IMR-90 (cell line): ENCODE results near the gene PAPSS1. TPM values are rescaled to one million over a fixed set of nuclear protein-coding genes. Genes with fewer than 3 reads are reported as not detected.

Experiments
- ATAC-seq: fragments of 200-7000 bp; cut with Tn5 transposase; 2 replicates; pipeline ENCODE4 v1.9.1; 2020; ENCODE audit warnings: low read depth, mild to moderate bottlenecking, moderate library complexity
- BruUV-seq: library from RNA; stranded (reverse); fragments of 400-500 nt; replicated peaks from 2 replicates; lab custom pipeline; 2021; lab: Mats Ljungman, UMichigan
- CTCF ChIA-PET: fragments of 300-600 bp; formaldehyde crosslinking; extraction: SDS; loops from one replicate; lab custom pipeline; 2021; ENCODE audit warnings: antibody characterized with exemption; lab: Yijun Ruan, JAX
- POLR2A ChIA-PET: fragments of 300-600 bp; sonication (Branson Sonifier 250); formaldehyde crosslinking; loops from one replicate; lab custom pipeline; 2022; ENCODE audit warnings: antibody characterized with exemption; ENCODE audit not compliant: unreplicated experiment; lab: Charles Lee
- DNase-seq: peaks from one replicate; pipeline ENCODE4 v3.0.0; 2013
- H2AFZ ChIP-seq: replicated peaks from 2 replicates; pipeline ENCODE3; 2013; ENCODE audit warnings: low read length, mild to moderate bottlenecking; ENCODE audit not compliant: poor library complexity
- H2AK5ac ChIP-seq: 2 replicates; pipeline ENCODE4 v1.6.1; 2013; ENCODE audit warnings: low read depth, low read length, inconsistent platforms
- H2AK9ac ChIP-seq: replicated peaks from 2 replicates; pipeline ENCODE3; 2013; ENCODE audit warnings: mild to moderate bottlenecking, low read depth, low read length, moderate library complexity; ENCODE audit not compliant: poor library complexity
- H2BK120ac ChIP-seq: 2 replicates; pipeline ENCODE4 v1.6.1; 2013; ENCODE audit warnings: low read depth, low read length, inconsistent platforms
- H2BK15ac ChIP-seq: 3 replicates; pipeline ENCODE4 v1.6.1; 2013; ENCODE audit warnings: low read depth, low read length, inconsistent platforms
- H2BK20ac ChIP-seq: 2 replicates; pipeline ENCODE4 v1.6.1; 2013; ENCODE audit warnings: low read depth, mild to moderate bottlenecking, inconsistent platforms, low read length, moderate library complexity
- H2BK5ac ChIP-seq: 2 replicates; pipeline ENCODE4 v1.6.1; 2013; ENCODE audit warnings: mild to moderate bottlenecking, low read depth, low read length, inconsistent platforms; ENCODE audit not compliant: poor library complexity, severe bottlenecking
- H3K14ac ChIP-seq: replicated peaks from 2 replicates; pipeline ENCODE4 v1.6.1; 2013; ENCODE audit warnings: low read depth, low read length, inconsistent platforms
- H3K18ac ChIP-seq: 2 replicates; pipeline ENCODE4 v1.6.1; 2013; ENCODE audit warnings: low read depth, low read length, control low read depth
- H3K23ac ChIP-seq: 2 replicates; pipeline ENCODE4 v1.6.1; 2013; ENCODE audit warnings: low read depth, low read length, inconsistent platforms
- H3K27ac ChIP-seq: 2 replicates; pipeline ENCODE4 v1.5.1; 2013; ENCODE audit warnings: mild to moderate bottlenecking, control low read depth, low read length; ENCODE audit not compliant: insufficient read depth
- H3K27me3 ChIP-seq: 2 replicates; pipeline ENCODE4 v1.6.1; 2013; ENCODE audit warnings: low read length; ENCODE audit not compliant: control insufficient read depth, insufficient read depth
- H3K36me3 ChIP-seq: 2 replicates; pipeline ENCODE4 v1.6.1; 2013; ENCODE audit warnings: low read length, mixed read lengths; ENCODE audit not compliant: control insufficient read depth, insufficient read depth
- H3K4ac ChIP-seq: 2 replicates; pipeline ENCODE4 v1.6.1; 2013; ENCODE audit warnings: low read depth, low read length, inconsistent platforms
- H3K4me1 ChIP-seq: 2 replicates; pipeline ENCODE4 v1.6.1; 2013; ENCODE audit warnings: low read length, mixed read lengths; ENCODE audit not compliant: control insufficient read depth, insufficient read depth
- H3K4me2 ChIP-seq: 2 replicates; pipeline ENCODE4 v1.6.1; 2013; ENCODE audit warnings: low read depth, mild to moderate bottlenecking, control low read depth, low read length, moderate library complexity
- H3K4me3 ChIP-seq: 2 replicates; pipeline ENCODE4 v1.5.1; 2013; ENCODE audit warnings: low read depth, mild to moderate bottlenecking, control low read depth, low read length, moderate library complexity; ENCODE audit not compliant: insufficient read depth
- H3K56ac ChIP-seq: 2 replicates; pipeline ENCODE4 v1.6.1; 2013; ENCODE audit warnings: low read length, inconsistent platforms; ENCODE audit not compliant: insufficient read depth; ENCODE audit errors: extremely low read depth
- H3K79me1 ChIP-seq, 2 experiments: 2 replicates each; pipeline ENCODE4 v1.6.1; 2013; ENCODE audit warnings: low read length in 2 of 2, inconsistent platforms in 1 of 2, low read depth in 1 of 2
- H3K9ac ChIP-seq: 2 replicates; pipeline ENCODE4 v1.6.1; 2013; ENCODE audit warnings: low read depth, low read length, control low read depth
- H3K9me1 ChIP-seq: 2 replicates; pipeline ENCODE4 v1.6.1; 2013; ENCODE audit warnings: low read length, inconsistent platforms; ENCODE audit not compliant: insufficient read depth
- H3K9me3 ChIP-seq: 2 replicates; pipeline ENCODE4 v1.6.1; 2013; ENCODE audit warnings: low read length; ENCODE audit not compliant: control insufficient read depth, insufficient read depth
- H4K20me1 ChIP-seq: 2 replicates; pipeline ENCODE4 v1.6.1; 2013; ENCODE audit warnings: low read length, inconsistent platforms; ENCODE audit not compliant: insufficient read depth
- H4K5ac ChIP-seq: 2 replicates; pipeline ENCODE4 v1.6.1; 2013; ENCODE audit warnings: mild to moderate bottlenecking, low read depth, low read length, control low read depth
- H4K8ac ChIP-seq, 2 experiments: 2 replicates each; pipeline ENCODE4 v1.6.1; 2013; ENCODE audit warnings: low read depth in 2 of 2, low read length in 2 of 2, control low read depth in 1 of 2, inconsistent platforms in 1 of 2
- H4K91ac ChIP-seq: 2 replicates; pipeline ENCODE4 v1.6.1; 2013; ENCODE audit warnings: low read depth, low read length, inconsistent platforms; ENCODE audit not compliant: insufficient read depth
- BHLHE40 ChIP-seq: fragments of 150-350 bp; IDR thresholded peaks from 2 replicates; pipeline ENCODE4 v1.6.1; 2016; ENCODE audit warnings: mild to moderate bottlenecking, low read depth, low read length
- CHD1 ChIP-seq: IDR thresholded peaks from 2 replicates; pipeline ENCODE4 v1.6.1; 2012; ENCODE audit warnings: low read depth, low read length, improper control_type of control experiment
- NFE2L2 ChIP-seq: fragments of 150-350 bp; IDR thresholded peaks from 2 replicates; pipeline ENCODE4 v1.6.1; 2016; ENCODE audit warnings: low read depth, mild to moderate bottlenecking, low read length
- POLR2A ChIP-seq: IDR thresholded peaks from 2 replicates; pipeline ENCODE4 v1.6.1; 2012; ENCODE audit warnings: mild to moderate bottlenecking, low read depth, low read length
- RAD21 ChIP-seq: IDR thresholded peaks from 2 replicates; pipeline ENCODE4 v1.6.1; 2012; ENCODE audit warnings: low read length, improper control_type of control experiment
- WGBS, 2 experiments: methylation state at CpG; one replicate each; pipeline versions ENCODE4 v1.1.5 to v1.1.7; 2013; ENCODE audit warnings: missing lambda C conversion rate in 2 of 2; ENCODE audit not compliant: insufficient read length in 1 of 2; ENCODE audit errors: extremely low coverage in 2 of 2; 5-methylcytosine and 5-hydroxymethylcytosine counted together
- dilution Hi-C: fragments of 300-500 bp; cut with HindIII; formaldehyde crosslinking; loops from one replicate; pipeline ENCODE4 v1.14.3; 2018; ENCODE audit warnings: low sequenced_read_pairs; ENCODE audit not compliant: unreplicated experiment
- in situ Hi-C: fragments of 300-500 bp; cut with MboI; formaldehyde crosslinking; loops from 3 replicates; pipeline ENCODE4 v1.14.3; 2019; ENCODE audit warnings: low sequenced_read_pairs, inconsistent platforms, mixed read lengths
- intact Hi-C: fragments of 100-400 bp; cut with micrococcal nuclease; formaldehyde crosslinking; loops from 2 replicates; pipeline ENCODE4 v1.10.0; 2022
- polyA plus RNA-seq, 3 experiments: library from polyadenylated mRNA; depleted of rRNA; stranded (reverse); fragments of >200 nt; gene quantifications; 2 replicates each; pipeline ENCODE4 v1.2.3, GENCODE V29; 2012; ENCODE audit warnings: low replicate concordance in 1 of 3
- total RNA-seq: library from RNA; depleted of rRNA; stranded (reverse); fragments of >200 nt; gene quantifications from 2 replicates; pipeline ENCODE4 v1.2.3, GENCODE V29; 2012

The PAPSS1 gene
- total and polyA plus RNA-seq, 2 of the 4 experiments (the other 2 are of a cell fraction), result 71.8 to 82.8 TPM

DNA sequence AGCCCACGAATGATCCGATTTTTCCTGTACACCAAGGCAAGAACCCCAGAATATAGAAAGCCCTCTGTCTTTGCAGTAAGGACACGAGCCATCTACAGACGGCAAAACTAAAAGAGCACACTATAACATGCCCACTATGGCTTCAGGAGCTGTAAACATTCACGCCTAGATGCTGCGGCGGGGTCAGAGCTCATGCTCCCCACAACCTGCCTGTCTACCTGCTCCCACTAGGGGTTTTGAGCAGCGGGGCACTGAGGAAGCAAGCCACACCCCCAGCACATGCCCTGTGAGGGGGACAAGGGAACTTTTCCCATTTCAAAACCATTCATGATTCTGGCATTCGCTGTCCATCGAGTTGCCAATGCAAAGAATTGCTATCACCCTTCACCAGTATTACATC, 144.8 kb downstream of the PAPSS1 start:
- BruUV-seq, result no TSS peak
- no peaks in the 10 kb centered on the region for H3K79me1 ChIP-seq
- no peak overlapping the region for H4K8ac ChIP-seq
- ATAC-seq, result no peak
- H3K9me1 ChIP-seq, result no peaks in the 10 kb centered on the region; the same call in 1 of the 2 replicates
- dilution Hi-C loops (no loop called here), in situ Hi-C loops (no loop called here), intact Hi-C loops (no loop called here)
- no peak overlapping the region for H3K9ac ChIP-seq
- H3K23ac ChIP-seq, result no peak overlapping the region
- no peak overlapping the region for H2BK5ac ChIP-seq
- POLR2A ChIA-PET, result no interaction called here
- H3K4me2 ChIP-seq, result no peak overlapping the region
- no peak overlapping the region for H2BK120ac ChIP-seq
- H2BK15ac ChIP-seq, result no peak overlapping the region
- TF ChIP-seq POLR2A (no peak), CHD1 (no peak), RAD21 (no peak), NFE2L2 (no peak), BHLHE40 (no peak)
- H2BK20ac ChIP-seq, result no peak overlapping the region
- H3K14ac ChIP-seq, result no peak overlapping the region
- no peak overlapping the region; the same call in 1 of the 2 replicates for H2AK5ac ChIP-seq
- no peak overlapping the region for H3K56ac ChIP-seq
- peaks cover 4% of the 10 kb centered on the region for H3K4me1 ChIP-seq
- no peaks in the 10 kb centered on the region for H3K36me3 ChIP-seq
- H4K91ac ChIP-seq, result no peak overlapping the region
- H4K5ac ChIP-seq, result no peak overlapping the region
- H3K4me3 ChIP-seq, result no peak overlapping the region
- DNase-seq, result no peak
- H2AFZ ChIP-seq, result no peak overlapping the region
- H3K9me3 ChIP-seq, result no peaks in the 10 kb centered on the region
- no peak overlapping the region for H3K27ac ChIP-seq
- 70% methylated on average over 2 of the region's 10 CpGs; no CpG with 5 or more reads in 1 of the 2 experiments for WGBS, 2 experiments
- CTCF ChIA-PET, result no interaction called here
- H3K4ac ChIP-seq, result no peak overlapping the region
- no peaks in the 10 kb centered on the region for H3K27me3 ChIP-seq
- no peaks in the 10 kb centered on the region for H4K20me1 ChIP-seq
- no peak overlapping the region for H2AK9ac ChIP-seq
- no peak overlapping the region for H3K18ac ChIP-seq
